PFSK-1 (cell line): ENCODE results near the gene MCM7.

Experiments used
- POLR2AphosphoS5 ChIP-seq: IDR thresholded peaks from 2 replicates; pipeline ENCODE4 v1.6.1; 2012; ENCODE audit warnings: low read depth, mild to moderate bottlenecking, control low read depth, low read length, moderate library complexity
- SIN3A ChIP-seq: IDR thresholded peaks from 2 replicates; pipeline ENCODE4 v1.6.1; 2012; ENCODE audit warnings: mild to moderate bottlenecking, low read length, moderate library complexity, borderline replicate concordance; ENCODE audit not compliant: insufficient read depth
- TF ChIP-seq, protein P1 (sequence below), 2 experiments: IDR thresholded peaks; 2 replicates each; pipeline versions ENCODE4 v1.6.1 to v1.8.0; 2011 to 2012; ENCODE audit warnings: low read depth in 2 of 2, low read length in 2 of 2, control low read depth in 1 of 2, inconsistent platforms in 1 of 2, mild to moderate bottlenecking in 1 of 2, moderate library complexity in 1 of 2; ENCODE audit not compliant: insufficient read depth in 1 of 2

DNA sequence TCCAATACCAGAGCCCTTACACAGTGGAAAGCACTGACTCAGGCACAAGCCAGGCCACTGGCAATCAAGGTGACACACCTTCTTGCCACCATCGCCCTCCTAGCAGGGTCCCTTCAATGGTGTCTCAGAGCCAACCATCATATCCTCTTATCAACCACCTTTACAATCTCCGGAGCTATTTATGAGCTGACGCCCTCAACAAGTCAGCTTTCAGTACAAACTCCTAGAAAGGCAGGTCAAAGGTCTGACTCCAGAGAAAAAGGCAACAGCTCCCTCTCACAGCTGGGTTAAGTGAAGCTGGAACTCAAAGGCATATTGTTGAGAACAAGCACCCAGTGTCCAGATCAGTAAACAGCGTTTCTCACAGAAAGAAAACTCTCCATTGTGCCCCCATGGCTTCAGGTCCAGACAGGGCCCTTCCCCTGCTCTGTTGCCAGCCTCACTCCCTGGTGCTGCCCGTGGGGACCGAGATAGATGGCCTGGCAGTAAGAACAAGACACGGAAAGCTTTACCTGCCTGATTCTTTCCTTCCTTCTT, 22.1 kb downstream of the MCM7 start:
- TF ChIP-seq SIN3A (no peak), POLR2AphosphoS5 (no peak)
- TF ChIP-seq, protein P1, sequence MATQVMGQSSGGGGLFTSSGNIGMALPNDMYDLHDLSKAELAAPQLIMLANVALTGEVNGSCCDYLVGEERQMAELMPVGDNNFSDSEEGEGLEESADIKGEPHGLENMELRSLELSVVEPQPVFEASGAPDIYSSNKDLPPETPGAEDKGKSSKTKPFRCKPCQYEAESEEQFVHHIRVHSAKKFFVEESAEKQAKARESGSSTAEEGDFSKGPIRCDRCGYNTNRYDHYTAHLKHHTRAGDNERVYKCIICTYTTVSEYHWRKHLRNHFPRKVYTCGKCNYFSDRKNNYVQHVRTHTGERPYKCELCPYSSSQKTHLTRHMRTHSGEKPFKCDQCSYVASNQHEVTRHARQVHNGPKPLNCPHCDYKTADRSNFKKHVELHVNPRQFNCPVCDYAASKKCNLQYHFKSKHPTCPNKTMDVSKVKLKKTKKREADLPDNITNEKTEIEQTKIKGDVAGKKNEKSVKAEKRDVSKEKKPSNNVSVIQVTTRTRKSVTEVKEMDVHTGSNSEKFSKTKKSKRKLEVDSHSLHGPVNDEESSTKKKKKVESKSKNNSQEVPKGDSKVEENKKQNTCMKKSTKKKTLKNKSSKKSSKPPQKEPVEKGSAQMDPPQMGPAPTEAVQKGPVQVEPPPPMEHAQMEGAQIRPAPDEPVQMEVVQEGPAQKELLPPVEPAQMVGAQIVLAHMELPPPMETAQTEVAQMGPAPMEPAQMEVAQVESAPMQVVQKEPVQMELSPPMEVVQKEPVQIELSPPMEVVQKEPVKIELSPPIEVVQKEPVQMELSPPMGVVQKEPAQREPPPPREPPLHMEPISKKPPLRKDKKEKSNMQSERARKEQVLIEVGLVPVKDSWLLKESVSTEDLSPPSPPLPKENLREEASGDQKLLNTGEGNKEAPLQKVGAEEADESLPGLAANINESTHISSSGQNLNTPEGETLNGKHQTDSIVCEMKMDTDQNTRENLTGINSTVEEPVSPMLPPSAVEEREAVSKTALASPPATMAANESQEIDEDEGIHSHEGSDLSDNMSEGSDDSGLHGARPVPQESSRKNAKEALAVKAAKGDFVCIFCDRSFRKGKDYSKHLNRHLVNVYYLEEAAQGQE (IDR thresholded peaks at IDR 0.05; ENCODE audit: insufficient read depth in 1 of 2, low read depth in 2 of 2, low read length in 2 of 2) = no peak
